Posterior cingulate gyrus (tissue), 11 donors: Measurements from ENCODE around the gene SUCO.

ENCODE experiments used
- DNase-seq, 10 donors: peaks; one replicate each; pipeline versions ENCODE4 v3.0.0 to v3.0.0-alpha.2; 2020 to 2021; ENCODE audit warnings: mixed read lengths in 3 of 10
- intact Hi-C: fragments of 100-400 bp; cut with DNase I; formaldehyde crosslinking; loops from one replicate; pipeline ENCODE4 v1.15.1; 2023

Gene SUCO

GRCh38 chr1:172640111-172640510, 107.2 kb downstream of the SUCO start:
- intact Hi-C loops = no loop called here

GRCh38 chr1:172641492-172641891, 108.5 kb downstream of the SUCO start:
- intact Hi-C loops = no loop called here
- DNase-seq = peak in 1 of 10 donors; percentile 53

More at GRCh38 chr1:172640111-172640510, 107.2 kb downstream of the SUCO start:
- DNase-seq = no peak

GRCh38 chr1:172642970-172643369, 110.0 kb downstream of the SUCO start:
- DNase-seq = no peak
- intact Hi-C loops = no loop called here

GRCh38 chr1:172646653-172647052, 113.7 kb downstream of the SUCO start:
- DNase-seq = no peak
- intact Hi-C loops = no loop called here

GRCh38 chr1:172647110-172647564, 114.2 kb downstream of the SUCO start:
- no peak for DNase-seq
- intact Hi-C loops = no loop called here

- intact Hi-C loops = no loop called here
- DNase-seq = no peak
These were observed 115.0 kb downstream of the SUCO start for GRCh38 chr1:172647987-172648386.

- no peak for DNase-seq
- intact Hi-C loops = no loop called here
These were observed 117.7 kb downstream of the SUCO start for GRCh38 chr1:172650474-172651193.

GRCh38 chr1:172653015-172653709, 120.2 kb downstream of the SUCO start:
- DNase-seq = no peak
- intact Hi-C loops = no loop called here

GRCh38 chr1:172654535-172654934, 121.6 kb downstream of the SUCO start:
- DNase-seq = no peak
- intact Hi-C loops = no loop called here

- no peak for DNase-seq
- intact Hi-C loops = no loop called here
These were observed 123.6 kb downstream of the SUCO start for GRCh38 chr1:172656576-172656975.

GRCh38 chr1:172657586-172657985, 124.6 kb downstream of the SUCO start:
- DNase-seq = no peak
- intact Hi-C loops = no loop called here

GRCh38 chr1:172658871-172659453, 126.0 kb downstream of the SUCO start, which contains the start of gene FASLG:
TSS of gene FASLG (plus strand) at chr1:172659103. CDS start at chr1:172659202, 99 bp downstream.
- DNase-seq = peak in 1 of 10 donors; percentile 78
- intact Hi-C loops = no loop called here

GRCh38 chr1:172661107-172661506, 128.2 kb downstream of the SUCO start:
- DNase-seq = no peak
- intact Hi-C loops = no loop called here
